ENCODE results near the gene GXYLT2. TPM values are rescaled to one million over a fixed set of nuclear protein-coding genes. Genes with fewer than 3 reads are reported as not detected.

Gene GXYLT2
- total RNA-seq, 4 donors from 2014 or later, result 1.5 to 12.5 (median 7.5) TPM

GRCh38 chr3:72942427-72942826 is 54.6 kb downstream of the GXYLT2 start:
- no peaks in the 10 kb centered on the region for H3K27me3 ChIP-seq
- H3K9me3 ChIP-seq, result no peaks in the 10 kb centered on the region
- H3K27ac ChIP-seq, result peak overlapping the region in 3 of 4 donors; percentile 10 to 23 (median 21)
- intact Hi-C loops (cut with DNase I; ENCODE audit: low total_unique reads), result loop anchor here (5.0 kb wide), 1 partner anchor 140 kb away; no protein-coding TSS in a partner anchor
- no peaks in the 10 kb centered on the region for H3K36me3 ChIP-seq
- in situ Hi-C loops (cut with MboI; ENCODE audit: low pct_ligation_motif_present in 1 of 4, low pct_unique_long_range_greater_than_20kb in 1 of 4, low sequenced_read_pairs in 3 of 4), result loop anchor here in 2 of 4 donors (10.0 to 25.0 kb wide), 2 partner anchors 120 to 122 kb away; partner anchors contain the start of gene EBLN2 (in 2 of the 2)
- peaks cover 0 to 32% (median 7%) of the 10 kb centered on the region in 4 donors for H3K4me1 ChIP-seq
- WGBS, 2 donors (ENCODE audit: low coverage in 1 of 2), result 62 to 88% methylated on average over 5 of the region's 5 CpGs
- TF ChIP-seq POLR2A (IDR thresholded peaks at IDR 0.05) (no peak), EP300 (IDR thresholded peaks at IDR 0.05; ENCODE audit: low read depth) (no peak), POLR2AphosphoS5 (IDR thresholded peaks at IDR 0.05) (no peak)
- TF ChIP-seq, protein P1, sequence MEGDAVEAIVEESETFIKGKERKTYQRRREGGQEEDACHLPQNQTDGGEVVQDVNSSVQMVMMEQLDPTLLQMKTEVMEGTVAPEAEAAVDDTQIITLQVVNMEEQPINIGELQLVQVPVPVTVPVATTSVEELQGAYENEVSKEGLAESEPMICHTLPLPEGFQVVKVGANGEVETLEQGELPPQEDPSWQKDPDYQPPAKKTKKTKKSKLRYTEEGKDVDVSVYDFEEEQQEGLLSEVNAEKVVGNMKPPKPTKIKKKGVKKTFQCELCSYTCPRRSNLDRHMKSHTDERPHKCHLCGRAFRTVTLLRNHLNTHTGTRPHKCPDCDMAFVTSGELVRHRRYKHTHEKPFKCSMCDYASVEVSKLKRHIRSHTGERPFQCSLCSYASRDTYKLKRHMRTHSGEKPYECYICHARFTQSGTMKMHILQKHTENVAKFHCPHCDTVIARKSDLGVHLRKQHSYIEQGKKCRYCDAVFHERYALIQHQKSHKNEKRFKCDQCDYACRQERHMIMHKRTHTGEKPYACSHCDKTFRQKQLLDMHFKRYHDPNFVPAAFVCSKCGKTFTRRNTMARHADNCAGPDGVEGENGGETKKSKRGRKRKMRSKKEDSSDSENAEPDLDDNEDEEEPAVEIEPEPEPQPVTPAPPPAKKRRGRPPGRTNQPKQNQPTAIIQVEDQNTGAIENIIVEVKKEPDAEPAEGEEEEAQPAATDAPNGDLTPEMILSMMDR (IDR thresholded peaks at IDR 0.05), result no peak
- DNase-seq, result peak; percentile 29
- H3K4me3 ChIP-seq, result no peak overlapping the region

DNA sequence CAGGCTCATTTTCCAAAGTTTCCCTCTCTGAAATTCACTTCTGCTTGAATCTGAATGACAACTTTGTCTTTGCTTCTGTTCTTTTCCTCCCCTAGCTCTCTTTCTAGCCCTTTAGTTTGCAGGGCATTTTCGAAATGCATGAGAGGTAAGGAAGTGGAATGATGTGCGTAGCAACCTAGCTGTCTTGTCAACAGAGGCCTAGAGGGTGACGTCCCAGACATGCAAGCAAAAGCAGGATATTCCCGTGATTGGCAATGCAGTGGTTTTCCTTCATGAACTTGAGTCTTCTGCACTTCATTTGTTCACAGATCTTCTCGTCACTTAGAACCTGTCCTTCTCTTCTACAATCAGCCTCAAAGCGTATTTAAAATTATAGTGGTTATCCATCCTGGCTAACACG is 56.9 kb downstream of the GXYLT2 start:
- intact Hi-C loops (cut with DNase I; ENCODE audit: low total_unique reads), result loop anchor here (5.0 kb wide), 1 partner anchor 138 kb away; no protein-coding TSS in a partner anchor
- Histone ChIP-seq H3K36me3 (no peaks in the 10 kb centered on the region), H3K4me1 (peaks cover 0 to 31% (median 3%) of the 10 kb centered on the region in 4 donors), H3K9me3 (no peaks in the 10 kb centered on the region), H3K27me3 (no peaks in the 10 kb centered on the region), H3K27ac (no peak overlapping the region), H3K4me3 (no peak overlapping the region)
- DNase-seq, result no peak
- 78 to 87% methylated on average over 7 of the region's 7 CpGs for WGBS, 2 donors (ENCODE audit: low coverage in 1 of 2)
- in situ Hi-C loops (cut with MboI; ENCODE audit: low pct_ligation_motif_present in 1 of 4, low pct_unique_long_range_greater_than_20kb in 1 of 4, low sequenced_read_pairs in 3 of 4), result loop anchor here in 2 of 4 donors (10.0 to 25.0 kb wide), 2 partner anchors 118 to 120 kb away; partner anchors contain the start of gene EBLN2 (in 2 of the 2)
- TF ChIP-seq, protein P1 (IDR thresholded peaks at IDR 0.05), result no peak
- TF ChIP-seq POLR2A (IDR thresholded peaks at IDR 0.05) (no peak), POLR2AphosphoS5 (IDR thresholded peaks at IDR 0.05) (no peak), EP300 (IDR thresholded peaks at IDR 0.05; ENCODE audit: low read depth) (no peak)

GRCh38 chr3:72947715-72948490 is 60.1 kb downstream of the GXYLT2 start:
- intact Hi-C loops (cut with DNase I; ENCODE audit: low total_unique reads) (no loop called here), in situ Hi-C loops (cut with MboI; ENCODE audit: low pct_ligation_motif_present in 1 of 4, low pct_unique_long_range_greater_than_20kb in 1 of 4, low sequenced_read_pairs in 3 of 4) (loop anchor here in 2 of 4 donors (10.0 to 25.0 kb wide), 2 partner anchors 114 to 117 kb away; partner anchors contain the start of gene EBLN2 (in 2 of the 2))
- H3K4me3 ChIP-seq, result no peak overlapping the region
- H3K4me1 ChIP-seq, result peaks cover 0 to 23% (median 2%) of the 10 kb centered on the region in 4 donors
- TF ChIP-seq POLR2AphosphoS5 (IDR thresholded peaks at IDR 0.05), result no peak
- TF ChIP-seq, protein P1 (IDR thresholded peaks at IDR 0.05), result no peak
- TF ChIP-seq POLR2A (IDR thresholded peaks at IDR 0.05), result no peak
- TF ChIP-seq EP300 (IDR thresholded peaks at IDR 0.05; ENCODE audit: low read depth), result no peak
- no peaks in the 10 kb centered on the region for H3K27me3 ChIP-seq
- DNase-seq, result no peak
- H3K36me3 ChIP-seq, result no peaks in the 10 kb centered on the region
- peak overlapping the region in 3 of 4 donors; percentile 47 to 48 (median 48) for H3K27ac ChIP-seq
- 73 to 75% methylated on average over 6 to 8 of the region's 8 CpGs for WGBS, 2 donors (ENCODE audit: low coverage in 1 of 2)
- H3K9me3 ChIP-seq, result no peaks in the 10 kb centered on the region

GRCh38 chr3:72949016-72949415 is 61.2 kb downstream of the GXYLT2 start:
- Histone ChIP-seq H3K4me1 (peaks cover 0 to 20% (median 2%) of the 10 kb centered on the region in 4 donors), H3K27me3 (no peaks in the 10 kb centered on the region), H3K27ac (peak overlapping the region in 1 of 4 donors; percentile 48), H3K4me3 (no peak overlapping the region), H3K36me3 (no peaks in the 10 kb centered on the region), H3K9me3 (no peaks in the 10 kb centered on the region)
- intact Hi-C loops (cut with DNase I; ENCODE audit: low total_unique reads), result no loop called here
- TF ChIP-seq POLR2A (IDR thresholded peaks at IDR 0.05) (no peak), POLR2AphosphoS5 (IDR thresholded peaks at IDR 0.05) (no peak), EP300 (IDR thresholded peaks at IDR 0.05; ENCODE audit: low read depth) (no peak)
- TF ChIP-seq, protein P1 (IDR thresholded peaks at IDR 0.05), result no peak
- DNase-seq, result no peak
- WGBS, 2 donors (ENCODE audit: low coverage in 1 of 2), result 90 to 91% methylated on average over 2 to 4 of the region's 4 CpGs
- in situ Hi-C loops (cut with MboI; ENCODE audit: low pct_ligation_motif_present in 1 of 4, low pct_unique_long_range_greater_than_20kb in 1 of 4, low sequenced_read_pairs in 3 of 4), result loop anchor here in 2 of 4 donors (10.0 to 25.0 kb wide), 2 partner anchors 113 to 116 kb away; partner anchors contain the start of gene EBLN2 (in 2 of the 2)

Measured in transverse colon (tissue), 4 donors.